HG03095 (cell line): Measurements from ENCODE around the gene CTCFL.

ENCODE experiments used
- ATAC-seq: cut with Tn5 transposase; IDR thresholded peaks from one replicate; pipeline ENCODE4 v1.9.1; 2021; ENCODE audit warnings: moderate library complexity; ENCODE audit not compliant: unreplicated experiment

CTCFL gene, protein sequence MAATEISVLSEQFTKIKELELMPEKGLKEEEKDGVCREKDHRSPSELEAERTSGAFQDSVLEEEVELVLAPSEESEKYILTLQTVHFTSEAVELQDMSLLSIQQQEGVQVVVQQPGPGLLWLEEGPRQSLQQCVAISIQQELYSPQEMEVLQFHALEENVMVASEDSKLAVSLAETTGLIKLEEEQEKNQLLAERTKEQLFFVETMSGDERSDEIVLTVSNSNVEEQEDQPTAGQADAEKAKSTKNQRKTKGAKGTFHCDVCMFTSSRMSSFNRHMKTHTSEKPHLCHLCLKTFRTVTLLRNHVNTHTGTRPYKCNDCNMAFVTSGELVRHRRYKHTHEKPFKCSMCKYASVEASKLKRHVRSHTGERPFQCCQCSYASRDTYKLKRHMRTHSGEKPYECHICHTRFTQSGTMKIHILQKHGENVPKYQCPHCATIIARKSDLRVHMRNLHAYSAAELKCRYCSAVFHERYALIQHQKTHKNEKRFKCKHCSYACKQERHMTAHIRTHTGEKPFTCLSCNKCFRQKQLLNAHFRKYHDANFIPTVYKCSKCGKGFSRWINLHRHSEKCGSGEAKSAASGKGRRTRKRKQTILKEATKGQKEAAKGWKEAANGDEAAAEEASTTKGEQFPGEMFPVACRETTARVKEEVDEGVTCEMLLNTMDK

DNA sequence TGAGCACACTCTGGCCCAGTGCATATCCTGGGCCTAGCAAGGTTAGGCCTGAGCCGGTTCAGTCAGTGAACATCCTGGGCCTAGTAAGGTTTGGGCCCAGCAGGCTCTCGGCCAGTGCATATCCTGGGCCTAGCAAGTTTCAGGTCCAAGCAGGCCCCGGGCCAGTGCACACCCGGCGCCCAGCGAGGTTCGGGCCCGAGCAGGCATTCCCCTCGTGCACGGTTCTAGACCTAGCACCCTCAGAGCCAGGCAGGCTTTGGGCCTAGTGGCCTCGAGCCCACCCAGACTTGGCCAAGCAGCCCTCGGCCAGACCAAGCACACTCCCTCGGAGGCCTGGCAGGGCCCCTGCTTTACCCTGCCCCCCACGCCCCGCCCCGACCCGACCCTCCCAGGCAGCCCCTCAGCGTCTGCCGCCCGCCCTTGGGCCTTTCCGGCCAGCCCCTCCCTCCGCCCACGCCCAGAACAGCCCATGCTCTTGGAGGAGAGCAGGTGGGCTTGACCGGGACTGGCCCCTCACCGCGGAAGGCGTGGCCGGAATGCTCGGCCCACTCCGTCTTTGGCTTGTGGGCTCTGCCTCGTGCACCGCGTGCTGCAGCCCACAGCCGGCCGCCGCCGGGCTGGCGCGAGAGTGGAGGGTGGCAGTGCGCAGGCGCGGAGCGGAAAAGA lies at the start of gene CTCFL:
TSS of gene CTCFL (minus strand) at position 630 of the 666 bp plus-strand sequence. CDS start 935 bp downstream, outside the sequence.
- no peak for ATAC-seq

DNA sequence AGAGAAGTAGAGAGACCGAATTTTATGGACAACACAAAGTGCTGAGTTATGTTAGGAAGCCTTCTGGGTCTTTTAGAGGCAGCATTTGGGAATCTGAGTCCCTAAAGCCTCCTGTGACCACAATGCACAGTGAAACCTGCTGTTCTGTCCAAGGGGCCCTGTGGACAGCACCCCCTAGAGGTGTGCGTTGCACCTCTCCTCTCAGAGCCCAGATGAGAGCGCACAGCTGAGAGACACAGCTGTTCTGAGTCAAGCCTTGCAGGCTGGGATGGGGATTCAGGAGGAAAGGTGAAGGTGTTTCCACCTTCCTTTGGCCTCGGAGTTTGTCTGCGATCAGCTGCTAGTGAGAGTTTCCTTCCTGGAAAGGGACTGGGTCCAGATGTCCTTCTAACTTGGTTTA lies 49.0 kb upstream of the CTCFL start:
- no peak for ATAC-seq

DNA sequence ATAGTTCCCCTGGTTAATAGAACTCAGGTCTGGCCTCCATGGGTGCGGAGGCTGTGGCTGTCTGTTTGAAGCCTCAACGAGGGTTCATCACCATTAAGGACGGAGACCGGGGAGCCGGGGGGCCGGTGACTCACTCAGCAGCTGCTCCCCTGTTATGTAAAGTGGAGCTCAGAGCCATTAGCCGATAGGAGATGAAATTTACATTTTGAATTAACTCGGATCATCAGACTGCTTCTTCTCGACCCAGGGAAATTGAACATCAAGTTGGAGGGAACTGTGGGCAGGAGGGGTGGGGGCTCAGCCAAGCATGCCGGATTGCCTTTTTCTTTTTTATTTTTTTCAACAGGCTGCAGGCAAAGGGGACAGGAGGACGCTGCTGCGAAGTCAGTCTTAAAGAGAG lies 48.3 kb upstream of the CTCFL start:
- no peak for ATAC-seq

DNA sequence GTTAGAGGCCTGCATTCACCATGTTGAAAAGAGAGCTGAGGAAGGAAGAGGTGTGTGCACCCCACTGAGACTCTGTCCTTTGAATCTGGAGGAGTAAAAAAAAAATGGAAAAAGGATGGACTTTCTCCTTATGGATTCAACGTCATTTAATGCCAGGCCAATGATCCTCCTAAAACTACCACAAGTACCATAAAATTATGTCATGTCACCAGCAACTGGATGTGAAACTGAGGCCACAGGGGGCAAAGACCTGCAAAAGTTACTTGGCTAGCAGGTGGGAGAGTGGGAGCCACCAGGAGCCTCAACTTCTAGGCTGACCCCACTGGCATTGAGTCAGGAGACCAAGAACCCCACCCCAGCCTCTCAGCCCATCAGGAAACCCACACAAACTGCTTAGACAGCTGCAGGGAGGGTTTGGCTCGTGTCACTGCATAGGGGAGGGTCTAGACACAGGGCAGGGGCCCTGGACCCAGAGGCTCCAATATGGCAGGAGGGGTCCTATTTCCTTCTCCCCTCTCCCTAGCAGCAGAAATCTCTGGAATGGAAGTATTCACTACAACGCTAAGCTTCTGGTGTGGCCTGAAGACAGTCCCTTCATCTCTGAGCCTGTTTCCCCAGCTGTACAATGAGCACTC lies 47.0 kb upstream of the CTCFL start:
- no peak for ATAC-seq

DNA sequence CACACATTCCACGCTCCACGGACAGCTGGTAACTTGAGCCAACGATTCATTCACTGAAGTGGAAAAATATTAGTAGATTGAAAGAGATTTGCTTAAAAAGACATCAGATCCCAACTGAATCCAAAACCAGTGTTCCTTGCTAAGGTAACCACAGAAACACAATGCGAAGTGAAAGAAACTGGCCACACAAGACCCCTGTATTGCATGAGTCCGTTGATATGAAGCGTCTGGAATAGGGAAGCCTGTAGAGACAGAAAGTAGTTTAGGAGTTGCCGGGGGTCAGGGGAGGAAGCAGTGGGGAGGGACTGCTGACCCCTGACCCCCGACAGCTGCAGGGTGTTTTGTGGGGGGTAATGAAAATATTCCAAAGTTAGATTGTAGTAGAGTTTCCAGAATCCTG lies 46.0 kb upstream of the CTCFL start:
- no peak for ATAC-seq

DNA sequence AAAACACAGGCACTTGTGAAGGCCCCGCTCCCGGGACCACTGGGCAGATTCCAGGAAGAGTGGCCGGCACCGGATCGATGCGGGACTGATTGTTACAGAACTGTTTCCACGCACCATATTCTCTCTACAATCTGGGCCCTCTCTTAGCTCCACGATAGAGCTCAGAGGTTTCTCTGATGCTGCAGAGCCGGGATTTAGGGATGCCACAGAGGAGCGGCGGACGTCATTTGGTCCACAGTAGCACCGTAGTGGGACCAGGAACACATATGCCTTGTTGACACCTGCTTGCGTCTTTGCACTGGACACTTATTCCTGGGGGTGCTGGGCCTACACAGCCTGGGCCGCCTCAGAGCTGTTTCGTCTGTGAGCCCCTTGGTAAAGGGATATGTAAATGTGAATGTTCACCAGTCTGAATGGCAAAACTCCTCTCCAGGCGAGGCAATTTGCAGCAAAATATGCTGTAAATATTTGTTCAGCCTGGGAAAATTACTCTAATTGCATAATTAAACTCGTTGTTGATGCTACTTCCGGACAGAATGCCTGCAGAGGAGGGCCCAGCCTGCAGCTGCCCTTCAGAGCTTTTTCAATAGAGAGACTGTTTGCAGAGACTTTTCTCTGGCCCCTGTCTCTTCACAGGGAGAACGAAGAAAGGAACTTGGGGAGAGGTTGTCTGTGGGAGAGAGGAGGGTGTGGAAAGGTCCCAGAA lies 45.4 kb upstream of the CTCFL start:
- ATAC-seq, result no peak

DNA sequence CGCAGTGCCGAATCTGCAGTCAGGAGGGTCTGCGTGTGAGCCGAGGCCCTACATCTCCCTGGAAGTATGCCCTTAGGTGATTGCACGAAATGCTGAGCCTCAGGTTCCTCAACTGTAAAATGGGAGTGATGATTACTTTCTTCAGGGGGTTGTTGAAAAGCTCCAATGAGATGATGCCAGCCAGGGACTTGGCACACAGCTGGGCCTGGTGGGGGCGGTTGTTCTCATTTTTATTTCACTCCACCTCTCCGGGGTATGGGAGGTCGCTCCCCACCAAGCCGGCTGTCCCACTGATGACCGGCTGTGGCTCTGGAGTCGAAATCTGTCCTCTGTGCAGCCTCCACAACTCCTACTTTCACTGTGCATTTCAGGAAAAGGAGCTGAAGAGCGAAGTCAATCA lies 44.0 kb upstream of the CTCFL start:
- no peak for ATAC-seq

DNA sequence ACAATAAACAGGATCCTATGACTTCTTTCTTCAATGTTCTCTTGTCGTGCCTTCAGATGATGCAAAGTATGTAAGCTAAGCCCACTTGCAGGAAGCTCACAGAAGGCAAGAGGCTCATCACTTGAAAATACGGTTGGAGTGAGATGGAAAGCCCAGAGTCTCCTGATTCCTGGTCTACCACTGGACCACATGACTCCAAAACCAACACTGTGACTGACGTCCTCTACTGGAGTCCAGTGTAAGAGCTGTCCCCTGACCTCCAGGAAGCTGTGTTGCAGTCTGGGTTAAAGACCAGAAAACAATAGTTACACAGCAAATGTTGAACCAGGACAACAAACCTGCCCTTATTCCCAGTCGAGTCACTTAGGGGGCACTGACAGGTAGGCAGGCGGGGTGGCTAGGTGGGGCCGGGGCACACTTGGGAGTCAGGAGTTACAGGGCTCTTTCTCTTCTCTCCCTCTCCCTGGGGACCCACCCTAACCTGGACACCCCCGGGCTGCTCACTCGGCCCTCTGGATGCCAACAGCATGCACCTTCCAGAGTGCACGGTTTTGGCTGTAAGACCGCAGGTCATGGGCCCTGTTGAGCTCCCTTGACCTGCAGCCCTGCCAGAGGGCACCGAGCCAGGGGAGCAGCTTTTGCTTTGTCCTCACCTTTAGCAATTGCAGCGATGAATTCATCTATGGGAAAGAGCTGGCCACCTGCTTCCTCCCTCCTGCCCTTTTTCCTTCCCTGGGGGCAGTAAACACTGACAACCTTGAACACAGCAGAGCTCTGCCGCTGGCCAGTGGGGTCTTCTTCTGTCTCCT lies 43.4 kb upstream of the CTCFL start:
- no peak for ATAC-seq

DNA sequence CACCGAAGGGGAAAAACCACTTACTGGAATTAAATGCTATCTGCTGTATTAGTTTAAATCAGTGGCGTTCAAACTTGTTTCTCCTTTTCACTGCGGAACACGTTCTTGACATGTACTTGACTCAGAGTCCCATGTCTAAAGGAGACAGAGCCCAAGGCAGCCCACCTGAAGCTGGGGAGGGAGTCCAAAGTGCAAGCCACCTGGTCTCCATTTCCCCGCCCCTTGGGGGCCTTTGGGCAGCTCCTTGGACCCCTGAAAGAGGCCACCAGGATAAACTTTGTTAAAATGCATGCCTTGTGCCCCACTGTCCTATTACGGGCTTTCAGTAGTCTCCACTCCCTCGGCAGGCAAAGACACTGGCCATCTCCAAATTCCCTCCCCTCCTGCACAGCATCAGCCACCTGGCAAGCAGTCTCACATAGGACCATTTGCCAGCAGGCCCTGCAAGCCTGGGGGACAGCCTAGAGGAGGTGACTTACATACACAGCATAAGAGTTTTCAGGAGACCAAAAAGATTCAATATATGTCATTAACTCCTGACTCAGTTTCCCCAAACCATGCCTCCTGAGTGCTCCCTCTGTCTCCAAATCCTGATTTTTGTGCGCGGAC lies 42.6 kb upstream of the CTCFL start:
- ATAC-seq, result no peak

DNA sequence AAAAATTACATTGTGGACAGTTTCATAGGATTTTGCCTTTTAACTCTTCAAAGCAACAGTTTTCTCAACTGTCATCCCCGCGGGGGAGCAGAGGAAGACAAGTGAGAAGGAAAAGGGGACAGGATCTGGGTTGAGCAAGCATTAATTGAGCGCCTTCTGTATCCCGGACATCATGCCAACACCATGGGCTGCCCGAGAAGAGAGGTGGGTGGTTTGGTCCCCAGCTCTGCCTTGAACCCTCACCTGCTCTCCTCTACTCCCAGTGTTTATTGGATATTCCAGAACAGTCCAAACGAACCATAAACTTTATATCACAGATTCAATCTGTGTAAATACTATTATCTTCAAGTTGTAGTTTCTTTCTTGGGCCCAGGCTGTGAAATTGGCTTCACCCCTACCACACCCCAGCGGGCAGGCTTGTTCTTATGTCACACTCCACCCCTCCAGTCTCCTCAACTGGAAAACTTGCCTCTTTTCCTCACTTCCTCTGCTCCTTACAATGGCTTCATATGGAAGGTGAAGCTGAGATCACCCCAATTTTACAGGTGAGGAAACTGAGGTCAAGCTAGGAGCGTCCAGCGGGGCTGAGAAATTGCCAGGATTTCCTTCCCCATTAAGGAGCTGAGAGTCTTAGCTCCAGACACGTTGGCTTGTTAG lies 42.0 kb upstream of the CTCFL start:
- no peak for ATAC-seq

DNA sequence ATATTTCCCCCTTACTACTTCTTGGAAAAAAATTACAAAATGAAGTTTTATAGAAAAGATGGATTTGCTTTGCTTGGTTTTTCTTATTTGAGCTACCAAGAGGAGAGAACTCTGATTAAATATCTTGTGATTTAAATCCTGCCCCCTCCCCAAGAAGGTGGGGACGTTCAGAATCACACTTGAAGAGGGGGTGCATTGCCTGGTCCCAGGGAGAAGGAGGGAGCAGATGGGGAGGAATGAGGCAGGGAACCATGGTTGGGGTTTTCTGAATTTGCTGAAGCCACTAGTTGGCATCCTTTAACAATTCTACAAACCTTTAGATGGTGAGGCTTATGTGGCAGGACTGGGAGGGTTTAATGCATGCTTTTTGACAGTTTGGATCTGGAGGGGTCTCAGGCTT lies 41.5 kb upstream of the CTCFL start:
- ATAC-seq, result no peak

DNA sequence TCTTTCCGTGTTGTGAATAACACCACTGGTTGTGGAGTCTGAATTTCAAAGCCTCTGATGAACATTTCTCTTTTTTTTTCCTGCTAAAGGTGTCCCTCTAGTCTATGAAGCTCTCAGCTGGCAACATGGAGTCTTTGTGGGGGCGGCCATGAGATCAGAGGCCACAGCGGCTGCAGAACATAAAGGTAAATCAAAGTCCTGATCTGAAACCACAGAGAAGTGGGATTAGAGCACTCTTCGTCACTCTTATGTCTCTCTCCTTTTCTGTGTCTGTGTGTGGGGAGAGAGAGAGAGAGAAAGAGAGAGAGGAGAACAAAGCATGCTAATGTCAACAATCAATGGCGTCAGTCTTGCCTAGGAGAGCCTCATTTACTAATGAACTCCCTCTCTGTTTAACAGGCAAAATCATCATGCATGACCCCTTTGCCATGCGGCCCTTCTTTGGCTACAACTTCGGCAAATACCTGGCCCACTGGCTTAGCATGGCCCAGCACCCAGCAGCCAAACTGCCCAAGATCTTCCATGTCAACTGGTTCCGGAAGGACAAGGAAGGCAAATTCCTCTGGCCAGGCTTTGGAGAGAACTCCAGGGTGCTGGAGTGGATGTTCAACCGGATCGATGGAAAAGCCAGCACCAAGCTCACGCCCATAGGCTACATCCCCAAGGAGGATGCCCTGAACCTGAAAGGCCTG lies 40.2 kb upstream of the CTCFL start:
- no peak for ATAC-seq

DNA sequence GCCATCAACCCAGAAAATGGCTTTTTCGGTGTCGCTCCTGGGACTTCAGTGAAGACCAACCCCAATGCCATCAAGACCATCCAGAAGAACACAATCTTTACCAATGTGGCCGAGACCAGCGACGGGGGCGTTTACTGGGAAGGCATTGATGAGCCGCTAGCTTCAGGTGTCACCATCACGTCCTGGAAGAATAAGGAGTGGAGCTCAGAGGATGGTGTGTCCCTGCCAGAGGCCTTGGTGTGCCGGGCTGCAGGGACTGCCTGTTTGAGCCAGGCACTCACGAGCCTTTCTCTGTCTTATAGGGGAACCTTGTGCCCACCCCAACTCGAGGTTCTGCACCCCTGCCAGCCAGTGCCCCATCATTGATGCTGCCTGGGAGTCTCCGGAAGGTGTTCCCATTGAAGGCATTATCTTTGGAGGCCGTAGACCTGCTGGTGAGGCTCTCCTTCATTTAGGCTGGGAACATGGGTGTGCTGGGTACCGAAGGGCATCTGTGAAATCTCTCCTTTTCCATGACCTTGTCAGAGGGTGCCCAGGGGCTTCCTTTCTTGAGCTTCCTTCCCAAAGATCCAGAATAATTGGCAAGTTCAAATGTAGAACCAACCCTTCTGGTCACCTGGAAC lies 39.4 kb upstream of the CTCFL start:
- ATAC-seq, result no peak

DNA sequence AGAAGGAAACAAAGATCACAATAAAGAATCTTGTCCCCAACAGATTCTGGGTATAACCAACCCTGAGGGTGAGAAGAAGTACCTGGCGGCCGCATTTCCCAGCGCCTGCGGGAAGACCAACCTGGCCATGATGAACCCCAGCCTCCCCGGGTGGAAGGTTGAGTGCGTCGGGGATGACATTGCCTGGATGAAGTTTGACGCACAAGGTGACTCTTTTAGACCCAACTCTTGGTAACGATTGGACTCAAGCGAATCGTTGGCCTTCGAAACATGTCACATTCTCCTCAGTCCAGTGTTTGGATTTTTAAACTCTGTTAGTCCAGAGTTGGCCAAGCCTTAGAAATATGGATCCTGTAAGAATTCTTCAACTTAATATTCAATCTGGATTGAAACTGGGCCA lies 38.6 kb upstream of the CTCFL start:
- no peak for ATAC-seq

DNA sequence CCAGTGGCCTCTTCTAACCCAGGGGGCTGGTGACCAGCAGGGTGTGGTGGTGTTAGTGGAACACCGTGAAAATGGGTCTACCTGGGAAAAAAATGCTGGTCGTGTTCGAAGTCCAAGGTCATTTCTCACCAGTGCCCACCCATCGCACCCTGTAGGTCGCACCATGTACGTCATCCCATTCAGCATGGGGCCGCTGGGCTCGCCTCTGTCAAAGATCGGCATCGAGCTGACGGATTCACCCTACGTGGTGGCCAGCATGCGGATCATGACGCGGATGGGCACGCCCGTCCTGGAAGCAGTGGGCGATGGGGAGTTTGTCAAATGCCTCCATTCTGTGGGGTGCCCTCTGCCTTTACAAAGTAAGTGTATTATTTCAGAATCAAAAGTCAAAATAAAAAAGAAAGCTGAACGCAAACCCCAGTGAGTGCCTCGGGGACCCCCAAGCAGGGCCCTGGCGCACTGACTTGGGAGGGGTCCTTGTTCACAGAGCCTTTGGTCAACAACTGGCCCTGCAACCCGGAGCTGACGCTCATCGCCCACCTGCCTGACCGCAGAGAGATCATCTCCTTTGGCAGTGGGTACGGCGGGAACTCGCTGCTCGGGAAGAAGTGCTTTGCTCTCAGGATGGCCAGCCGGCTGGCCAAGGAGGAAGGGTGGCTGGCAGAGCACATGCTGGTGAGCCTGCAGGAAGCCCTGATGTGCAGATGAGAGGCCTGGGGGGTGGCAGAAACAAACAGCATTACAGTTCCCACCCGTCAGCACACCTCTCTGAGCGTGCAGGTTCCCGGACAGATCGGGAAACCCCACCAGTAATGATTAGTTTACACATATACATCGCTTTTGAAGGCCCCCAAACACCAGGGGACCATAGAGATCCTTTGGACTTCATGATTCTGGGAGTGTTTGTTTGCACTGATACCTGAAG lies 37.9 kb upstream of the CTCFL start:
- no peak for ATAC-seq

DNA sequence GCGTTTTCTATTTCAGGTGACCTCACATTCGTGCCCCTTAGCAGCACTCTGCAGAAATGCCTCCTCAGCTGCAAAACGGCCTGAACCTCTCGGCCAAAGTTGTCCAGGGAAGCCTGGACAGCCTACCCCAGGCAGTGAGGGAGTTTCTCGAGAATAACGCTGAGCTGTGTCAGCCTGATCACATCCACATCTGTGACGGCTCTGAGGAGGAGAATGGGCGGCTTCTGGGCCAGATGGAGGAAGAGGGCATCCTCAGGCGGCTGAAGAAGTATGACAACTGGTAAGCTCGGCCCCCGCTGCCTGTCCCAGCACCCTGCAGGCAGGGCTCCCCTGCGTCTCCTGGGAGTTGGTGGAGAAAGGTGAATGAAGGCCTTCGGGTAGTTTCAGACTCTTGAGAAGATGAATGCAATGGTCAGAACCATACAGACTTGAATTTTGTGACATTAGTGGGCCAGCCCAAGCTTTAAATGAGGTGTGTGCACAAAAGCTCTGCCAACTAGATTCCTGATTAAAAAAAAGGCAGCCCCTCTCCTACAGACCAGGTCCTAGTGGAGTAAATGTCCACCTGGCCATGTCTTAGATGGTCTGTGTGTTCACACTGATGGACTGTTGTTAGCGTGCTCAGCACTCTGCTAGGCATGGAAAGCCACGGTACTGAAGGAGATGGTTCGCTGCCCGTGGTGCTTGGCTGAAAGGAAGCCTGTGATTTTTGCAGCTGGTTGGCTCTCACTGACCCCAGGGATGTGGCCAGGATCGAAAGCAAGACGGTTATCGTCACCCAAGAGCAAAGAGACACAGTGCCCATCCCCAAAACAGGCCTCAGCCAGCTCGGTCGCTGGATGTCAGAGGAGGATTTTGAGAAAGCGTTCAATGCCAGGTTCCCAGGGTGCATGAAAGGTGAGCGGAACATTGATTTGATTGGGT lies 36.7 kb upstream of the CTCFL start:
- no peak for ATAC-seq
